HAP-1 (cell line): ENCODE results near the gene GLT1D1.

Experiments
- DNase-seq, 2 experiments: peaks; one replicate each; pipeline ENCODE4 v3.0.0-alpha.2; 2016 to 2020; ENCODE audit warnings: low spot score in 2 of 2
- H3K27me3 ChIP-seq: fragments of 250-450 bp; sonication (Bioruptor Pico); 2 replicates; pipeline ENCODE4 v1.5.1; 2020; ENCODE audit warnings: low read depth, mild to moderate bottlenecking, moderate library complexity
- H3K36me3 ChIP-seq: fragments of 250-450 bp; sonication (Bioruptor Pico); replicated peaks from 2 replicates; pipeline ENCODE4 v1.5.1; 2020; ENCODE audit warnings: mild to moderate bottlenecking
- H3K4me1 ChIP-seq: fragments of 250-450 bp; sonication (Bioruptor Pico); 2 replicates; pipeline ENCODE4 v1.5.1; 2020; ENCODE audit warnings: mild to moderate bottlenecking
- H3K4me3 ChIP-seq: fragments of 250-450 bp; sonication (Bioruptor Pico); 2 replicates; pipeline ENCODE4 v1.5.1; 2020; ENCODE audit warnings: mild to moderate bottlenecking, moderate library complexity
- H3K9me3 ChIP-seq: fragments of 250-450 bp; sonication (Bioruptor Pico); 2 replicates; pipeline ENCODE4 v1.5.1; 2020; ENCODE audit warnings: mild to moderate bottlenecking, moderate library complexity
- in situ Hi-C: fragments of 300-500 bp; cut with MboI; formaldehyde crosslinking; loops from 3 replicates; pipeline ENCODE4 v1.14.3; 2020; ENCODE audit warnings: low sequenced_read_pairs, inconsistent platforms, mixed read lengths

The GLT1D1 gene

GRCh38 chr12:128961308-128961902, 108.1 kb downstream of the GLT1D1 start:
- H3K4me1 ChIP-seq = no peaks in the 10 kb centered on the region
- no peaks in the 10 kb centered on the region for H3K9me3 ChIP-seq
- DNase-seq = no peak
- in situ Hi-C loops = no loop called here
- no peaks in the 10 kb centered on the region for H3K27me3 ChIP-seq
- H3K4me3 ChIP-seq = no peak overlapping the region
- no peaks in the 10 kb centered on the region for H3K36me3 ChIP-seq

DNA sequence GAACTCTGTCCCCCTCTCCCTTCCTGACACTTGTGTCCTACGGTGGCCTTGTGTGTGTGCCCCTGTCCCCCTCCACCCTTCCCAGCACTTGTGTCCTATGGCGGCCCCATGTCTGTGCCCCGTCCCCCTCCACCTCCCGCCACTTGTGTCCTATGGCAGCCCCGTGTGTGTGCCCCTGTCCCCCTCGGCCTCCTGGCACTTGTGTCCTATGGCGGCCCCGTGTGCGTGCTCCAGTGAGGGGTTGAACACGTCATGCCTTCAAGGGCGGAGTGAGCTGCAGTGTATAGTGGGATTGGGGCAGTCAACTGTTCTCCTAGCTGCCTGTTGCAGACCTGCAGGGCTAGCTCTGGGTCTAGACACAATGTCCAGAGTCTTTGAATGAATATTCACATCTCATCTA, 108.7 kb downstream of the GLT1D1 start:
- Histone ChIP-seq H3K4me1 (no peaks in the 10 kb centered on the region), H3K9me3 (no peaks in the 10 kb centered on the region), H3K36me3 (no peaks in the 10 kb centered on the region), H3K4me3 (no peak overlapping the region), H3K27me3 (no peaks in the 10 kb centered on the region)
- in situ Hi-C loops = no loop called here
- no peak for DNase-seq

GRCh38 chr12:128966203-128966810, 113.0 kb downstream of the GLT1D1 start:
- in situ Hi-C loops = no loop called here
- H3K4me3 ChIP-seq = no peak overlapping the region
- H3K36me3 ChIP-seq = no peaks in the 10 kb centered on the region
- no peaks in the 10 kb centered on the region for H3K4me1 ChIP-seq
- H3K9me3 ChIP-seq = no peaks in the 10 kb centered on the region
- DNase-seq = no peak
- no peaks in the 10 kb centered on the region for H3K27me3 ChIP-seq

DNA sequence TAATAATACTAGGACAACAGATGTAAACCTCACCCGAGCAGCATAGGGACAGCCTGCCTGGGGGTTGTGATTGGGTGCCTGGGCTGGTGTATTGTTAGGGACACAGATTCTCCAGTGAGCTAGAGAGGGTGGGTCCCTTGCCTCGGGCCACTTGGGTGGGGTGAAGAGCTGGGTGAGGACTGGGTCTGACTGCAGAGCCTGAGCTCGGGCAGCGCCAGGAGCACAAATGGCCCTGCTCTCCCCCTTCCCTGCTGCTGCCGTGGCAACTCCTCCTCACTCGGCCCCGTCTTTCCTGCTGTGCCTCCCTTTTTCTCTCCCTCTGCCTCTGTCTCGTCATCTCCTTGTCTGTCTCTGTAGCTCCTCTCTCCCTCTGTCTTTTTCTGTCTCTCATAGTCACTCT, 115.4 kb downstream of the GLT1D1 start:
- DNase-seq = no peak
- in situ Hi-C loops = no loop called here
- no peaks in the 10 kb centered on the region for H3K36me3 ChIP-seq
- H3K27me3 ChIP-seq = no peaks in the 10 kb centered on the region
- H3K9me3 ChIP-seq = no peaks in the 10 kb centered on the region
- no peak overlapping the region for H3K4me3 ChIP-seq
- no peaks in the 10 kb centered on the region for H3K4me1 ChIP-seq

- H3K4me1 ChIP-seq = no peaks in the 10 kb centered on the region
- in situ Hi-C loops = no loop called here
These were observed 116.3 kb downstream of the GLT1D1 start for GRCh38 chr12:128969480-128970055.

DNA sequence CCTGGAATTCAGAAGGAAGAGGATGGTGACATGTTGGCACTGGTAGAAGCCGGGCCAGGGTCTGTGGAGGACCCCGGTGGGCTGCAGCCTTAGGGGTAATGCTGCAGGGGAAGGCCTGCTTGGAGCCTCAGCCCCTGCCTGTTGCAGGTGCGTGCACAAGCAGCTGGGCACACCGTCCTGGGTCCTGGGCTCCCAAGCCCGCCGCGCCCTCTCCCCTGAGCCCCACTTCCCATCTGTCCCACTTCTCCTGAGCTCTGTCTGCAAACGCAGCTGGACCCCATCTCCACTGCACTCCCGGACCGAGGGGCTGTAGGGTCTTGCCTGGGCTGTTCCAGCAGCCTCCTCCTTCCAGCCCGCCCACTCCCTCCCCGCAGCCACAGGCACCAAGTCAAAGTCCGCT, 116.8 kb downstream of the GLT1D1 start:
- H3K4me3 ChIP-seq = no peak overlapping the region
- in situ Hi-C loops = no loop called here
- DNase-seq = no peak
- H3K36me3 ChIP-seq = no peaks in the 10 kb centered on the region
- no peaks in the 10 kb centered on the region for H3K9me3 ChIP-seq
- no peaks in the 10 kb centered on the region for H3K4me1 ChIP-seq
- H3K27me3 ChIP-seq = no peaks in the 10 kb centered on the region

More at GRCh38 chr12:128969480-128970055, 116.3 kb downstream of the GLT1D1 start:
- no peak for DNase-seq
- Histone ChIP-seq H3K9me3 (no peaks in the 10 kb centered on the region), H3K4me3 (no peak overlapping the region), H3K27me3 (no peaks in the 10 kb centered on the region), H3K36me3 (no peaks in the 10 kb centered on the region)

GRCh38 chr12:128970941-128971340, 117.7 kb downstream of the GLT1D1 start:
- Histone ChIP-seq H3K4me1 (no peaks in the 10 kb centered on the region), H3K9me3 (no peaks in the 10 kb centered on the region), H3K36me3 (no peaks in the 10 kb centered on the region), H3K4me3 (no peak overlapping the region), H3K27me3 (no peaks in the 10 kb centered on the region)
- DNase-seq = no peak
- in situ Hi-C loops = no loop called here

GRCh38 chr12:128971802-128972201, 118.5 kb downstream of the GLT1D1 start:
- Histone ChIP-seq H3K4me1 (no peaks in the 10 kb centered on the region), H3K27me3 (no peaks in the 10 kb centered on the region)
- DNase-seq = no peak

DNA sequence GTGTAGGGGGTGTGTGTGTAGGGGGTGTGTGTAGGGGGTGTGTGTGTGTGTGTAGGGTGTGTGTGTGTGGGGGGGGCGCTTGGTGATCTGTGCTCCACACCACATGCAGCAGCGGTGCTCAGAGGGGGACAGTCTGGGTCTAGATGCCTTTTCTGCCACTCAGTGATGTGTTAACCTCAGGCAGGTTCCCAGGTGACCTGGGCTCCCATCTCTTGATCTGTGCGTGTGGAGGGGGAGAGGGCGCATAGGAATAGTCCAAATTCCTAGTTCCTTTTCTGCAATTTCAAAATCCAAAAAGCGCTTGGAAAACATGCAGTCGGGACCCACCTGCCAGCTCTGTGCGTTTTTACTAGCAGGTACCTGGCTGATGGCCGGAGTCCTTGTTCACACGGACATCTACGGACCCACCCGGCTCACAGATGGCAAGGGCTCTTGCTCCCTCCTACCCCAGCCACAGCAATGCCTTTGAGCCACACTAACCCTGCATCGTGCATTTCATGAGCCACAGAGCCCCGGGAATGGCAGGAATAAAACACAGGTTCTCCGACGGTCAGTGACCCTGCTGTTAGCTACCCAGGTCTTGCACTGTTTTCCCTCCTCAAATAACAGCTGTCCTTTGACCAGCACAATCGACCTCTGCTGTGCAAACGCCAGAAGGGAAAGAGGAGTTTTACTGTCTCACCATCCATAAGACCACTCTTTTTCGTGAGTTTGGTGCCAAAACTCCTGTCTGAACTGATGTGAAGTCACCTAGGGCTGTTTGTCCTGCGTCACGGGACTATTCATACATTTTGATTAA, 120.8 kb downstream of the GLT1D1 start:
- H3K4me3 ChIP-seq = no peak overlapping the region
- H3K9me3 ChIP-seq = no peaks in the 10 kb centered on the region
- in situ Hi-C loops = no loop called here
- no peaks in the 10 kb centered on the region for H3K36me3 ChIP-seq
- H3K27me3 ChIP-seq = no peaks in the 10 kb centered on the region
- H3K4me1 ChIP-seq = no peaks in the 10 kb centered on the region
- no peak for DNase-seq

More at GRCh38 chr12:128971802-128972201, 118.5 kb downstream of the GLT1D1 start:
- Histone ChIP-seq H3K36me3 (no peaks in the 10 kb centered on the region), H3K9me3 (no peaks in the 10 kb centered on the region), H3K4me3 (no peak overlapping the region)
- in situ Hi-C loops = no loop called here

- H3K9me3 ChIP-seq = no peaks in the 10 kb centered on the region
- DNase-seq = no peak
- no peaks in the 10 kb centered on the region for H3K27me3 ChIP-seq
- no peak overlapping the region for H3K4me3 ChIP-seq
- H3K36me3 ChIP-seq = no peaks in the 10 kb centered on the region
- in situ Hi-C loops = no loop called here
- H3K4me1 ChIP-seq = no peaks in the 10 kb centered on the region
These were observed 121.6 kb downstream of the GLT1D1 start for GRCh38 chr12:128974881-128975280.

GRCh38 chr12:128976120-128976738, 123.0 kb downstream of the GLT1D1 start:
- Histone ChIP-seq H3K27me3 (no peaks in the 10 kb centered on the region), H3K4me1 (no peaks in the 10 kb centered on the region), H3K9me3 (no peaks in the 10 kb centered on the region), H3K4me3 (no peak overlapping the region), H3K36me3 (no peaks in the 10 kb centered on the region)
- in situ Hi-C loops = no loop called here
- peak in 1 of 2 experiments; percentile 29 for DNase-seq

GRCh38 chr12:128977441-128977840, 124.2 kb downstream of the GLT1D1 start:
- H3K36me3 ChIP-seq = no peaks in the 10 kb centered on the region
- in situ Hi-C loops = no loop called here
- H3K4me1 ChIP-seq = no peaks in the 10 kb centered on the region
- H3K4me3 ChIP-seq = no peak overlapping the region
- no peaks in the 10 kb centered on the region for H3K9me3 ChIP-seq
- no peaks in the 10 kb centered on the region for H3K27me3 ChIP-seq
- DNase-seq = no peak

GRCh38 chr12:128978067-128978466, 124.8 kb downstream of the GLT1D1 start:
- Histone ChIP-seq H3K4me3 (no peak overlapping the region), H3K9me3 (no peaks in the 10 kb centered on the region), H3K27me3 (no peaks in the 10 kb centered on the region), H3K36me3 (no peaks in the 10 kb centered on the region), H3K4me1 (no peaks in the 10 kb centered on the region)
- in situ Hi-C loops = no loop called here
- DNase-seq = no peak

DNA sequence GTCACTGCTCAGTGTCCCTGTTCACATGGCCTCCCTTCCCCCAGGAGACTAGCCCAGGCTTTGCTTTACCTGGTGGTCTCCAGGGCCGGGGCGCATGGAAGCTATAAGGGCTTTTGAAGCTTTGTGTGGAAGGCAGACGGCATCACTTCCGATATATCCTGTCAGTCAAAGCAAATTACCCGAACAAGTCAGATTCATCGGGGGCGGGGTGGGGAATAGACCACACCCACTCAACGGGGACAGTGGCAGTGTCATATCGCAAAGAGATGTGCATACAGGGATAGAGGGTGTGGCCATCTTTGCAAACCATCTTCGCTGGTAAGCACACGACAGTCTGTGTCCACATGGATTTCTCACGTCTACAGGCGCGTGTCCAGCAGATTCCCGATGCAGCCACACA, 127.3 kb downstream of the GLT1D1 start:
- no peaks in the 10 kb centered on the region for H3K36me3 ChIP-seq
- H3K4me3 ChIP-seq = no peak overlapping the region
- in situ Hi-C loops = no loop called here
- no peak for DNase-seq
- no peaks in the 10 kb centered on the region for H3K27me3 ChIP-seq
- no peaks in the 10 kb centered on the region for H3K9me3 ChIP-seq
- no peaks in the 10 kb centered on the region for H3K4me1 ChIP-seq
